ENCODE data around the gene GLP1R. TPM values are rescaled to one million over a fixed set of nuclear protein-coding genes. Genes with fewer than 3 reads are reported as not detected.

GLP1R gene
- total RNA-seq, 1 donor from 2014 or later, result 3.9 TPM

DNA sequence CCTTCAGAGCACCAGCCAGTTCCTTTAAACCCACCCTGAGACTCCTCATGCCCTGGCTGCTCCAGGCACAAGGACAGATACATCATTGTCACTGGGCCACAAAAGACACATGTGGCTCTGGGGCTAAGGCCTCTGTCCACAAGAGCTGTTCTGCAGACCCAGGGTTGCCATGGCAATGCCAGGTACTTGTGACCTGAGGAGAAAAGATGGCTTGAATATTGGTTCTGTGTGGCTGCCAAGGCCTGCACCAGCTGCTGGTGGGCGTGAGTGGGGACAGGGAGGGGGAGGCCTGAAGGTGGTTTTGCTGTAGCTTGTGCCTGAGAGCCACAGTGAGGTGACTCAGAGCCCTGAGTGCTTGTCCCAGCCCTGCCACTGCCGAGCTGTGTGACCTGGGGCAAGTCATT is 34.7 kb downstream of the GLP1R start:
- H3K27ac Mint-ChIP-seq, result no peak overlapping the region
- TF ChIP-seq, protein P1, sequence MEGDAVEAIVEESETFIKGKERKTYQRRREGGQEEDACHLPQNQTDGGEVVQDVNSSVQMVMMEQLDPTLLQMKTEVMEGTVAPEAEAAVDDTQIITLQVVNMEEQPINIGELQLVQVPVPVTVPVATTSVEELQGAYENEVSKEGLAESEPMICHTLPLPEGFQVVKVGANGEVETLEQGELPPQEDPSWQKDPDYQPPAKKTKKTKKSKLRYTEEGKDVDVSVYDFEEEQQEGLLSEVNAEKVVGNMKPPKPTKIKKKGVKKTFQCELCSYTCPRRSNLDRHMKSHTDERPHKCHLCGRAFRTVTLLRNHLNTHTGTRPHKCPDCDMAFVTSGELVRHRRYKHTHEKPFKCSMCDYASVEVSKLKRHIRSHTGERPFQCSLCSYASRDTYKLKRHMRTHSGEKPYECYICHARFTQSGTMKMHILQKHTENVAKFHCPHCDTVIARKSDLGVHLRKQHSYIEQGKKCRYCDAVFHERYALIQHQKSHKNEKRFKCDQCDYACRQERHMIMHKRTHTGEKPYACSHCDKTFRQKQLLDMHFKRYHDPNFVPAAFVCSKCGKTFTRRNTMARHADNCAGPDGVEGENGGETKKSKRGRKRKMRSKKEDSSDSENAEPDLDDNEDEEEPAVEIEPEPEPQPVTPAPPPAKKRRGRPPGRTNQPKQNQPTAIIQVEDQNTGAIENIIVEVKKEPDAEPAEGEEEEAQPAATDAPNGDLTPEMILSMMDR (IDR thresholded peaks at IDR 0.05; ENCODE audit: unreplicated experiment), result no peak
- peaks cover 1% of the 10 kb centered on the region for H3K4me1 Mint-ChIP-seq (ENCODE audit: low read depth)
- no peaks in the 10 kb centered on the region for H3K9me3 Mint-ChIP-seq (ENCODE audit: low read depth)
- peaks cover 19% of the 10 kb centered on the region for H3K27me3 Mint-ChIP-seq
- DNase-seq (ENCODE audit: low spot score, unreplicated experiment), result no peak
- H3K36me3 Mint-ChIP-seq (ENCODE audit: insufficient read depth), result no peaks in the 10 kb centered on the region
- H3K4me3 Mint-ChIP-seq (ENCODE audit: low read depth), result no peak overlapping the region

- TF ChIP-seq, protein P1 (IDR thresholded peaks at IDR 0.05; ENCODE audit: unreplicated experiment), result no peak
- Mint-ChIP-seq H3K9me3 (ENCODE audit: low read depth) (no peaks in the 10 kb centered on the region), H3K4me3 (ENCODE audit: low read depth) (no peak overlapping the region), H3K36me3 (ENCODE audit: insufficient read depth) (no peaks in the 10 kb centered on the region), H3K27ac (no peak overlapping the region), H3K27me3 (peaks cover 19% of the 10 kb centered on the region), H3K4me1 (ENCODE audit: low read depth) (peaks cover 6% of the 10 kb centered on the region)
- no peak for DNase-seq (ENCODE audit: low spot score, unreplicated experiment)
Measured at GRCh38 chr6:39084506-39084905, 35.9 kb downstream of the GLP1R start.

DNA sequence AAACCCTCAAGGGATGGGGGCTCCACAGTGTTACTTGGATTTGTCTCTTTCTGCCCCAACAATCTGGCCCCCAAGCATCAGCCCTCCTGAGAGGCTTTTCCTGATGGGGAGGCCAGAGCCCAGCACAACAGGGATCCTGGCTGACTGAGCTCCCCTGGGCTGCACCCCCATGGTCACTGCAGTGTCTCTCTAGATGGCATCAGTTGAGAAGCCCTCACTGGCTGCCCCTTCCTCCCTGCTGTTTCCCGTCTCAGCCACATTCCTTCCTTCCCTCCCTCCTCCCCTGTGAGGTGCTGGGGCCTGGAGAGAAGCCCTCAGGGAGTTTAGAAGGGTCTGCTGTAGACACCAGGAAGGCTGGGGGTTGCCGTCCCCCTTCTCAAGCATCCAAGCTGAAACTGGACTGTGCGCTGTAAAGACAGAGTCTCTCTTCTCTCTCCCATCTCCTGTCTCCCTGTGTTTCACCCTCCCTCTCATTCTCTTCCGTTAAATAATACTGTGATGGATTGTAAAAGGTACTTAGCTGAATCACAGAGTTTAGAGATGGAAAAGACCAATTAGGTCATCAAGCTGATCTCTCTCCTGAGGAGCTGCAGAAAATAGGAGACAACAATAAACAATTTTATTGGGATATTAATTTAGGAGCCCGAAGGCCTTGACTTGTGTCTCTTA is 36.7 kb downstream of the GLP1R start:
- peaks cover 19% of the 10 kb centered on the region for H3K27me3 Mint-ChIP-seq
- H3K4me3 Mint-ChIP-seq (ENCODE audit: low read depth), result no peak overlapping the region
- TF ChIP-seq, protein P1 (IDR thresholded peaks at IDR 0.05; ENCODE audit: unreplicated experiment), result no peak
- peaks cover 10% of the 10 kb centered on the region for H3K4me1 Mint-ChIP-seq (ENCODE audit: low read depth)
- H3K27ac Mint-ChIP-seq, result no peak overlapping the region
- no peaks in the 10 kb centered on the region for H3K36me3 Mint-ChIP-seq (ENCODE audit: insufficient read depth)
- no peak for DNase-seq (ENCODE audit: low spot score, unreplicated experiment)
- H3K9me3 Mint-ChIP-seq (ENCODE audit: low read depth), result no peaks in the 10 kb centered on the region

DNA sequence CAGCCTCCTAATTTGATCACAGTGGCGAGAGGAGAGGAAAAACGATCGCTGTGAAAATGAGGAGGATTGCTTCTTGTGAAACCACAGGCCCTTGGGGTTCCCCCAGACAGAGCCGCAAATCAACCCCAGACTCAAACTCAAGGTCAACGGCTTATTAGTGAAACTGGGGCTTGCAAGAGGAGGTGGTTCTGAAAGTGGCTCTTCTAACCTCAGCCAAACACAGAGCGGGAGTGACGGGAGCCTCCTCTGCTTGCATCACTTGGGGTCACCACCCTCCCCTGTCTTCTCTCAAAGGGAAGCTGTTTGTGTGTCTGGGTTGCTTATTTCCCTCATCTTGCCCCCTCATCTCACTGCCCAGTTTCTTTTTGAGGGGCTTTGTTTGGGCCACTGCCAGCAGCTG is 37.7 kb downstream of the GLP1R start:
- H3K36me3 Mint-ChIP-seq (ENCODE audit: insufficient read depth), result no peaks in the 10 kb centered on the region
- TF ChIP-seq, protein P1 (IDR thresholded peaks at IDR 0.05; ENCODE audit: unreplicated experiment), result no peak
- H3K4me1 Mint-ChIP-seq (ENCODE audit: low read depth), result peaks cover 15% of the 10 kb centered on the region
- no peak overlapping the region for H3K27ac Mint-ChIP-seq
- no peaks in the 10 kb centered on the region for H3K9me3 Mint-ChIP-seq (ENCODE audit: low read depth)
- DNase-seq (ENCODE audit: low spot score, unreplicated experiment), result no peak
- peaks cover 19% of the 10 kb centered on the region for H3K27me3 Mint-ChIP-seq
- no peak overlapping the region for H3K4me3 Mint-ChIP-seq (ENCODE audit: low read depth)

DNA sequence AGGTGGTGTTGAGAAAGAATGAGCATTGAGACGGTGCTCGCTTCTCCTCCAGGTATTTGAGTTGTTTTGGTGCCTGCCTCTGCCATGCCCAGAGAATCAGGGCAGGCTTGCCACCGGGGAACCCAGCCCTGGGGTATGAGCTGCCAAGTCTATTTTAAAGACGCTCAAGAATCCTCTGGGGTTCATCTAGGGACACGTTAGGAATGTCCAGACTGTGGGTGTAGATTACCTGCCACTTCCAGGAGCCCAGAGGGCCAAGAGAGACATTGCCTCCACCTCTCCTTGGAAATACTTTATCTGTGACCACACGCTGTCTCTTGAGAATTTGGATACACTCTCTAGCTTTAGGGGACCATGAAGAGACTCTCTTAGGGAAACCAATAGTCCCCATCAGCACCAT is 38.1 kb downstream of the GLP1R start:
- Mint-ChIP-seq H3K27me3 (peaks cover 19% of the 10 kb centered on the region), H3K4me1 (ENCODE audit: low read depth) (peaks cover 18% of the 10 kb centered on the region), H3K4me3 (ENCODE audit: low read depth) (no peak overlapping the region), H3K9me3 (ENCODE audit: low read depth) (no peaks in the 10 kb centered on the region), H3K27ac (no peak overlapping the region), H3K36me3 (ENCODE audit: insufficient read depth) (no peaks in the 10 kb centered on the region)
- TF ChIP-seq, protein P1 (IDR thresholded peaks at IDR 0.05; ENCODE audit: unreplicated experiment), result no peak
- no peak for DNase-seq (ENCODE audit: low spot score, unreplicated experiment)
